Measurements from ENCODE around the gene LILRB3.
"Not testable (repeated sequence)": the region's sequence is repeated elsewhere in the genome, so short reads cannot be mapped to it uniquely, and the experiment has no call there.

The LILRB3 gene

GRCh38 chr19:54209811-54210494, 12.9 kb downstream of the LILRB3 start:
- WGBS (ENCODE audit: insufficient coverage, insufficient read length) = no CpG with 5 or more reads among the region's 10 CpGs
- H3K4me3 ChIP-seq (ENCODE audit: low read length) = no peak overlapping the region
- no peaks in the 10 kb centered on the region for H3K9me3 ChIP-seq (ENCODE audit: control insufficient read depth, insufficient read depth, low read length)
- peaks cover 27% of the 10 kb centered on the region for H3K36me3 ChIP-seq (ENCODE audit: control insufficient read depth, insufficient read depth, low read length)
- H3K27me3 ChIP-seq (ENCODE audit: control insufficient read depth, insufficient read depth, low read length) = no peaks in the 10 kb centered on the region
- H3K27ac ChIP-seq (ENCODE audit: low read length) = no peak overlapping the region
- H3K4me1 ChIP-seq (ENCODE audit: control insufficient read depth, insufficient read depth, low read length) = 0 out of 2 replicates have a peak, but pooled peaks cover 3% of the 10 kb centered on the region
- DNase-seq (ENCODE audit: low read depth, low spot score) = no peak

- no peak overlapping the region for H3K27ac ChIP-seq (ENCODE audit: low read length)
- H3K4me3 ChIP-seq (ENCODE audit: low read length) = no peak overlapping the region
- WGBS (ENCODE audit: insufficient coverage, insufficient read length) = no CpG with 5 or more reads among the region's 24 CpGs
- no peaks in the 10 kb centered on the region for H3K9me3 ChIP-seq (ENCODE audit: control insufficient read depth, insufficient read depth, low read length)
- no peak for DNase-seq (ENCODE audit: low read depth, low spot score)
- H3K27me3 ChIP-seq (ENCODE audit: control insufficient read depth, insufficient read depth, low read length) = no peaks in the 10 kb centered on the region
- H3K36me3 ChIP-seq (ENCODE audit: control insufficient read depth, insufficient read depth, low read length) = peaks cover 31% of the 10 kb centered on the region
- 0 out of 2 replicates have a peak, but pooled peaks cover 3% of the 10 kb centered on the region for H3K4me1 ChIP-seq (ENCODE audit: control insufficient read depth, insufficient read depth, low read length)
These were observed 13.6 kb downstream of the LILRB3 start for GRCh38 chr19:54209058-54209810.

- H3K27me3 ChIP-seq (ENCODE audit: control insufficient read depth, insufficient read depth, low read length) = no peaks in the 10 kb centered on the region
- no peaks in the 10 kb centered on the region for H3K9me3 ChIP-seq (ENCODE audit: control insufficient read depth, insufficient read depth, low read length)
- no peak for DNase-seq (ENCODE audit: low read depth, low spot score)
- H3K27ac ChIP-seq (ENCODE audit: low read length) = no peak overlapping the region
- H3K36me3 ChIP-seq (ENCODE audit: control insufficient read depth, insufficient read depth, low read length) = peaks cover 34% of the 10 kb centered on the region
- H3K4me1 ChIP-seq (ENCODE audit: control insufficient read depth, insufficient read depth, low read length) = 0 out of 2 replicates have a peak, but pooled peaks cover 3% of the 10 kb centered on the region
- no CpG with 5 or more reads among the region's 8 CpGs for WGBS (ENCODE audit: insufficient coverage, insufficient read length)
- no peak overlapping the region for H3K4me3 ChIP-seq (ENCODE audit: low read length)
These were observed 14.1 kb downstream of the LILRB3 start for GRCh38 chr19:54208784-54209057.

DNA sequence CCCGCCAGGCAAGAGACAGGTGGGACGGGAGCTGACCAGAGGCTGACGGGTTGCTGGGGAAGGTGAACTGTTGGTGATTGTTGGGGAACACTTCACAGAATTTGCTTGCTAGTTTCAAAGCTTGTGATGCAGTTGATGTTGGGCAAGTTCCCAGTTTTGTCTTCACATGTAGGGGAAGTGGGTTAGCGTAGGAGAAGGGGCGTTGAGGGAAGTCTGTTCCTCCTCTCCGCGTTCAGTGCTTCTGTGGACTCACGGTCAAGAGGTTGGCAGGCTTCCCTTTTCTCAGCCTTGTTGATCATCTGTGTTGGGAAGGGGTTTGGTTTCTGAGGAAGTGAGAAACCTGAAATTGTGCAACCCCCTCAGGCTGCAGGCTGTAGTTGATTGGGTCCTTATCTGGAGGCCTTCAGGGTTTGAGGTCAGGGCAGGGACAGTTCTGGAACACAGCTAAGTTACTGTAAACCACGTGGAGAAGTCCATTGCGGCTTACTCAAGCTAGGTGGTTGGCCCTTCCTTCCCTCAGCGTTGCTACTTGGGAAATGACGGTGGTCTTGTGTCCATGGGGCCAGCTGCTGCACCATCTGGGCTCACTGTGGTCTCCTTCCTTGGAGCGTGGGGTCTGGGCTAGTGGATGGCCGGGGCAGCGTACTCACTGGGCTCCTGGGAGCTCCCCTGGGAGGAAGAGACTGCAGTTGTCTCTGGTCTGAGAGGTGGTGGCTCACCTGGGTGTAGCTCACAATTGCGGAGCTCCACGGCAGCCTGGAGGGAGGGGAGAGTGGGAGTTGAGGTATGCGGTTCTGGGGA, 14.6 kb downstream of the LILRB3 start:
- H3K36me3 ChIP-seq (ENCODE audit: control insufficient read depth, insufficient read depth, low read length) = peaks cover 39% of the 10 kb centered on the region
- no CpG with 5 or more reads among the region's 18 CpGs for WGBS (ENCODE audit: insufficient coverage, insufficient read length)
- no peaks in the 10 kb centered on the region for H3K9me3 ChIP-seq (ENCODE audit: control insufficient read depth, insufficient read depth, low read length)
- no peak overlapping the region for H3K27ac ChIP-seq (ENCODE audit: low read length)
- H3K4me1 ChIP-seq (ENCODE audit: control insufficient read depth, insufficient read depth, low read length) = 0 out of 2 replicates have a peak, but pooled peaks cover 3% of the 10 kb centered on the region
- DNase-seq (ENCODE audit: low read depth, low spot score) = no peak
- H3K27me3 ChIP-seq (ENCODE audit: control insufficient read depth, insufficient read depth, low read length) = no peaks in the 10 kb centered on the region
- H3K4me3 ChIP-seq (ENCODE audit: low read length) = no peak overlapping the region

DNA sequence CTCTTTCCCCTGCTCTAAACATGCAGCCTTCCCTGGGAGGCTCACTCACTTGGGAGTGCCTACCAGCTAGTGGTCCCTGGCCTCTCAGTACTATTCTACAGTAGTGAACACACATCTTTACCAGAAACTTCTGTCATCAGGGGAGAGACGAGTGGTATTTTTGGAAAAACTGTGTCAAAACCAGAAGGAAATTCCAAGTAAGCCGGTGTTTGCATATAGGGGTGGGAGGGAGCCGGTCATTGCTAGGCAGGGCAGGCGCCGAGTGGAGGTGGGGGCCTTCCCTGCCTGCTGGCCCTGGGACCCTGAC, 15.2 kb downstream of the LILRB3 start:
- no peak for DNase-seq (ENCODE audit: low read depth, low spot score)
- Histone ChIP-seq H3K4me3 (ENCODE audit: low read length) (no peak overlapping the region), H3K27me3 (ENCODE audit: control insufficient read depth, insufficient read depth, low read length) (no peaks in the 10 kb centered on the region), H3K36me3 (ENCODE audit: control insufficient read depth, insufficient read depth, low read length) (peaks cover 45% of the 10 kb centered on the region), H3K27ac (ENCODE audit: low read length) (no peak overlapping the region), H3K9me3 (ENCODE audit: control insufficient read depth, insufficient read depth, low read length) (no peaks in the 10 kb centered on the region), H3K4me1 (ENCODE audit: control insufficient read depth, insufficient read depth, low read length) (0 out of 2 replicates have a peak, but pooled peaks cover 3% of the 10 kb centered on the region)
- WGBS (ENCODE audit: insufficient coverage, insufficient read length) = no CpG with 5 or more reads among the region's 5 CpGs

DNA sequence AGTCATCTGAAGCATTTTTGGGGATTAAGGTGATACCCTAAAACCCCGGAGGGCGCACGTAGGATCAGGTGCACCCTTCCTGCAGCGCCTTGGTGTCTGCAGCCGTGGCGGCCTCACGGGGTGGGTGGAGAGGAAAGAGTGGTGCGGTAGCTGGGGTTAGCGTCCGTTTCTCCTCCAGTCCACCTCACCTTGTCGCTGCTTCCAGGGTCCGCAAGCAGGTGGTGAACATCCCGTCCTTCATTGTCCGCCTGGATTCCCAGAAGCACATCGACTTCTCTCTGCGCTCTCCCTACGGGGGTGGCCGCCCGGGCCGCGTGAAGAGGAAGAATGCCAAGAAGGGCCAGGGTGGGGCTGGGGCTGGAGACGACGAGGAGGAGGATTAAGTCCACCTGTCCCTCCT, 15.6 kb downstream of the LILRB3 start:
- H3K36me3 ChIP-seq (ENCODE audit: control insufficient read depth, insufficient read depth, low read length) = peaks cover 49% of the 10 kb centered on the region
- H3K27ac ChIP-seq (ENCODE audit: low read length); H3K4me1 ChIP-seq (ENCODE audit: control insufficient read depth, insufficient read depth, low read length); H3K27me3 ChIP-seq (ENCODE audit: control insufficient read depth, insufficient read depth, low read length); DNase-seq (ENCODE audit: low read depth, low spot score); H3K9me3 ChIP-seq (ENCODE audit: control insufficient read depth, insufficient read depth, low read length); H3K4me3 ChIP-seq (ENCODE audit: low read length): not testable (repeated sequence)
- no CpG with 5 or more reads among the region's 23 CpGs for WGBS (ENCODE audit: insufficient coverage, insufficient read length)

GRCh38 chr19:54206831-54207177, 16.0 kb downstream of the LILRB3 start:
- H3K27me3 ChIP-seq (ENCODE audit: control insufficient read depth, insufficient read depth, low read length) = no peaks in the 10 kb centered on the region
- WGBS (ENCODE audit: insufficient coverage, insufficient read length) = no CpG with 5 or more reads among the region's 13 CpGs
- no peak for DNase-seq (ENCODE audit: low read depth, low spot score)
- no peaks in the 10 kb centered on the region for H3K9me3 ChIP-seq (ENCODE audit: control insufficient read depth, insufficient read depth, low read length)
- H3K36me3 ChIP-seq (ENCODE audit: control insufficient read depth, insufficient read depth, low read length) = peaks cover 49% of the 10 kb centered on the region
- H3K27ac ChIP-seq (ENCODE audit: low read length) = no peak overlapping the region
- H3K4me1 ChIP-seq (ENCODE audit: control insufficient read depth, insufficient read depth, low read length) = peaks cover 4% of the 10 kb centered on the region; the same call in 1 of the 2 replicates
- H3K4me3 ChIP-seq (ENCODE audit: low read length) = no peak overlapping the region

DNA sequence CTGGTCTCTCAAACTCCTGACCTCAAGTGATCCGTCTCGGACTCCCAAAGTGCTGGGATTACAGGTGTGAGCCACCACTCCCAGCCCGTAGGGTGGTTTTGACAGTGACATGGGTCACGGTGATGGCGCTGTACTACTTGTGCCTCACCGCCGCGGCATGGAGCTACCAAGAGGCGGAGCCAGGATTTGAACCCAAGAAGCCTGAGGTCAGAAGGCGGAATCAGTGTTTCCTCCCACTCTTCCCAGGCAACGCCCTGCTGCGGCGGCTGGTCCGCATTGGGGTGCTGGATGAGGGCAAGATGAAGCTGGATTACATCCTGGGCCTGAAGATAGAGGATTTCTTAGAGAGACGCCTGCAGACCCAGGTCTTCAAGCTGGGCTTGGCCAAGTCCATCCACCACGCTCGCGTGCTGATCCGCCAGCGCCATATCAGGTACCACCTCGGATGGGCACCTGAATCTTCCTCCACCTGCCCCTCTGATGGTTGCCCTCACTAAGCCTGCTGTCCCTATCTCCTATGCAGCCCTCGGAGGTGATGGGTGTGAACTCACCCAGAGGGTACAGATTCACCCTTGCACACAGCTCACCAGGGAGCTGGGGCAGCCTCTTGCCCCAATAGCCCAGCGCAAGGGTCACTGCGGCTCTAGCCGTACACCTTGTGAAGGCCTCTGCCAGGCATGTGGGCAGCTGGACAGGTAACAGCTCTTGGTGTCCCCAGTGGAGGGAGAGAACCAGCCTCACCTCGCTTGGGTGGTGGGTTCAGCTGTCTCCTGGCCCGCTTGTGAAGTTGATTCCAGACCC, 16.6 kb downstream of the LILRB3 start:
- H3K4me3 ChIP-seq (ENCODE audit: low read length) = no peak overlapping the region
- no peak overlapping the region for H3K27ac ChIP-seq (ENCODE audit: low read length)
- H3K9me3 ChIP-seq (ENCODE audit: control insufficient read depth, insufficient read depth, low read length) = no peaks in the 10 kb centered on the region
- peaks cover 4% of the 10 kb centered on the region; the same call in 1 of the 2 replicates for H3K4me1 ChIP-seq (ENCODE audit: control insufficient read depth, insufficient read depth, low read length)
- WGBS (ENCODE audit: insufficient coverage, insufficient read length) = no CpG with 5 or more reads among the region's 27 CpGs
- H3K27me3 ChIP-seq (ENCODE audit: control insufficient read depth, insufficient read depth, low read length) = no peaks in the 10 kb centered on the region
- H3K36me3 ChIP-seq (ENCODE audit: control insufficient read depth, insufficient read depth, low read length) = peaks cover 54% of the 10 kb centered on the region
- no peak for DNase-seq (ENCODE audit: low read depth, low spot score)

DNA sequence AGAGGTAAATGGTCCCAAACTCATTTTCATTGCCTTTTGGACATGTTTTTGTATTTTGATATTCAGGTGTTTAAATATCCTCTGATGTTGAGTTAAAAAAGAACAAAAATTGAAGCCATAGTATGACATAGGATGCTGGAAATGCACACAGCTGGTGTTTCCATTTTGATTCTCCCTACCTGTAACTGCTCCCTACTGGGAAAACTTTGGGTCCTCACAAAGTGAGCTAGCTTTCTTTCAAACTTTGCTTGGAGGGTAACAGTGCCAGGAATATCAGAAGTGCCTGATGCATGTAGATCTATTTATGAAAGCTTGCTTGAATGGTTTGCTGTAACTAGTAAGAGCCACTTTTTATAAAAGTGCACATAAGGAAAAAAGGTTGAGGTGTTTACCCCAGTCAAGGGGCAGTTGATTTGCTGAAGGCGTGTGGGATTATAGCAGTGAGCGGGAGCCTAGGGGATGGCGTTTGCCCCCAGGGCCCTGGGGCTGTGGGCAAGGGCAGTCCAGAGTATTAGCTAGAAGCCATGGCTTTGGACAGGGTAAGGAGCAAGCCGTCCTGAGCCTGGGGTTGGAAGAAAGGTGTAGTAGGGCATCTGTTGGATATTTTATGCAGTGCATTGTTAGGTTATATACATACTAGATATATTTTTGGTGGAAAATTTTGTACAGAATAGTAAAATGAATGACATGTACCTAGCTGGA, 17.9 kb downstream of the LILRB3 start:
- H3K27me3 ChIP-seq (ENCODE audit: control insufficient read depth, insufficient read depth, low read length) = no peaks in the 10 kb centered on the region
- WGBS (ENCODE audit: insufficient coverage, insufficient read length) = no CpG with 5 or more reads among the region's 4 CpGs
- no peak for DNase-seq (ENCODE audit: low read depth, low spot score)
- no peak overlapping the region for H3K27ac ChIP-seq (ENCODE audit: low read length)
- H3K9me3 ChIP-seq (ENCODE audit: control insufficient read depth, insufficient read depth, low read length) = no peaks in the 10 kb centered on the region
- H3K4me1 ChIP-seq (ENCODE audit: control insufficient read depth, insufficient read depth, low read length) = peaks cover 4% of the 10 kb centered on the region; the same call in 1 of the 2 replicates
- no peak overlapping the region for H3K4me3 ChIP-seq (ENCODE audit: low read length)
- peaks cover 54% of the 10 kb centered on the region for H3K36me3 ChIP-seq (ENCODE audit: control insufficient read depth, insufficient read depth, low read length)
